Activated CD4-positive, CD25-positive, alpha-beta regulatory T cell treated with anti-CD3 and anti-CD28 coated beads, Interleukin-2, amount 50 U/mL, for 24 hours (primary cell): ENCODE data around the gene SMNDC1.
A peak's percentile ranks its signal among the peaks of the same experiment; 100 is the strongest.

Experiments
- ATAC-seq, 2 donors: fragments of 150-1000 bp; cut with Tn5 transposase; one replicate each; pipeline ENCODE4 v1.10.0; 2021; ENCODE audit warnings: mild to moderate bottlenecking in 1 of 2, moderate library complexity in 1 of 2

SMNDC1 gene

DNA sequence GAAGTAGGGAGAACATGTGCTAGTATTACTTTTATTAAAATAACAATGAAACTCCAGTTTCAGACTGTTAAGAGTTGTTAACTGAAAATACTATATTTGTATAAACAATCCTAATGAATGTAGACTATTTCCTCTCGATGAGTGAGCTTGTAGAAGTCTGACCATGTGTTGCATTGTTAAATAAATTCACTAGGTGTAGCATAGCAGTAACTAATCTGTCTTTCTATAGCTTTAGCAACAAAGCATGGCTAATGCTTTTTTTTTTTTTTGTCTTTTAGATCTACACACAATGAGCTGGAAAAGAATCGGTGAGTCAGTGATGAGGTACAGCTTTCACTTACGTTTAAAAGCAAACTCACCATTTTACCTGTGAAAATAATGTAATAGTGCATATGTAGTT lies 60.2 kb downstream of the SMNDC1 start:
- ATAC-seq = peak; percentile 42 to 49

DNA sequence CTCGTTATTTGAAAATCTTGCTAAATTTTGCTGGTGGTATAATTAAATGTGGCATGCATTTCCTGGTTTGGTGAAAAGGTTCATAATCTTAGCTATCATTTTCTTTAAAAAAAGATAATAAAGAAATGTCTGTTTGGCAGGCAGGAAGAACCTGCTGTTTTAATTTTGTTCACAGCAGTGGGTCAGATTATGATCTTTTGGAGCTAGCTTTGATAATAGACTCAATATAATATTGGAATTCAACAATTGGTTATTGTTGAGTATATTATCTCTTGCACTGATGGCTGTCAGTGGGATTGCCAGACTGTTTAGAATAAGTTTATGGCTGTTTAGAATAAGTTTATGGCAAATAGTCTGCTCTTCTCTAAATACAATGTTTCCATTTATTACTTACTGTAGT lies 62.2 kb downstream of the SMNDC1 start:
- ATAC-seq = no peak

DNA sequence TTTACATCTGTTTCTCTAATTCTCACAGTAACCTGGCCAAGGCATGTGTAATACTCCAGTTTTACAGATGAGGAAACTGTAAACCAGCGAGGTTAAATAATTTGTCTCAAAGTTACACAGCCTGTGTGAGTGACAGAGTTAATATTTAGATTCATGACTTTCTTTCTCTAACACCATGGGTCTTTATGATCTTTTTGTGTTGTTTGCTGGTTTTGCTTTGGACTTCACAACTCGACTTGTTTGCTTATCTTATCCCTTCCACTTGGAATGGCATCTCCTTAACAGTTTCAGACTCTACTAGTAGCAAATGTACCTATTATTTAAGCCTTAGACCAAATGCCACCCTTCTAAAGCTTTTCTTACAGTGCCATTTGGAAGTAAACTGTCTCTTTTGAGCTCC lies 62.9 kb downstream of the SMNDC1 start:
- ATAC-seq = peak; percentile 26 to 47

DNA sequence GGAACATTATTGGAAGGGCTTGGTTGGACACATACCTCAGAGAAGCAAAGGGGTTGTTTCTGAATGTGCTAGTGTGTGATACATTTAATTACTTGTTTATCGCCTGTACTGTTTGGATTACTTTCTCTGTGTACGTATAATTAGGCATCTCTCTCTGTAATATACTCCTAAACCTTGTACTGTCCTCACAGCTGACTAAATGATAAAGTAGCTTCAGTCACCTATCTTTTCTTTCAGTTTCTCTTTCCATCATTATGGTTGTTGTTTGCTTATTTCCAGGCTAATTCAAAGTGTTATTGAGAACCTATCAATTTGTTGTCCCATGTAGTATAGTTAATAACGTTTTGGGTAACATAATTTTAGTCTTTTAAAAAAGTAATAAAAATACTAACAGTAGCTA lies 63.3 kb downstream of the SMNDC1 start:
- ATAC-seq = peak; percentile 81 to 84
